Right ventricle myocardium inferior (tissue), 1 donor: Measurements from ENCODE around the gene KCNJ5. TPM values are rescaled to one million over a fixed set of nuclear protein-coding genes. Genes with fewer than 3 reads are reported as not detected.

Experiments
- ATAC-seq: fragments of 200-7000 bp; cut with Tn5 transposase; one replicate; pipeline ENCODE4 v1.9.1; 2020; ENCODE audit warnings: mild to moderate bottlenecking, moderate library complexity
- DNase-seq: peaks from one replicate; pipeline ENCODE4 v3.0.0; 2021; ENCODE audit errors: missing footprints
- intact Hi-C: fragments of 100-400 bp; cut with DNase I; formaldehyde crosslinking; loops from one replicate; pipeline ENCODE4 v1.11.0; 2022
- total RNA-seq: library from RNA; stranded (reverse); fragmentation: NEBNext Ultra II Directional; extraction: Animal tissue kit (Norgen Biotek cat#: 25700); gene quantifications from one replicate; pipeline ENCODE4 v1.2.1, GENCODE V29; 2021
- donor health status: DM: no; HTN: yes; CAD: no; lungs with severe emphysema.

The KCNJ5 gene
- total RNA-seq, 1 donor from 2014 or later, result 7.5 TPM

DNA sequence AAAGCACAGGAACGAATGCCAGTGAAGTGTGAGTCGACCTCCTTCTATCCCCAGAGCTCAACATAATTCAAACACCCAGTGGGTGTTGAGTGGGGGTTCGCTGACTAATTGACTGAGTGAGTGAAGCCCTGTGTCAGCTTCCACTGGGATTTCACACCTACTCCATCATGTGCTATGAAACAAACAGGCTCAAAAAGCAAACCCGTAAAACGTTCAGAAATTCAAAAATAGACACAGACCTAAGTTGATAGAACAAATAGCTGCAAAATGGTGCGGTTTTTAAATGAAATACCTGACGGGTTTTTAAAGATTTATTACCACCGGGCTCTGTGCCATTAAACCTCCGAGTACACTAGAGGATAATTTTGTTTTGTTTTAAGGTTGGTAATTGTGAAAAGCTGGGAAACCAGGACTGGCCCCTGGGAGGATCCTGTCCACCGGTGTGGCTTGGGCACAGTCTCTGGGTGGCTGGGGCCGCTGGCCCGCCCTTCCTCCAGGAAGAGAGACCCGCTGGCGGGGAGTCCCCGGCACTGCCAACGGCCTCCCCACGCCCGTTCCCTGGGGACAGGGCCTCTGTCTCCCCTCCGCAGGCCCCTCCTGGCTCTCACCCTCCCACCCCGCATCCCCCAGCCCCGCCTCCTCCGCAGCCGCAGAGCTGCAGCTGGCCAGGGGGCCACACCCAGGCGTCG, 13.6 kb downstream of the KCNJ5 start:
- DNase-seq, result no peak
- intact Hi-C loops, result loop anchor here (2.0 kb wide), 1 partner anchor 20 kb away; no protein-coding TSS in a partner anchor
- ATAC-seq, result peak; percentile 70

- ATAC-seq (peak; percentile 53), DNase-seq (no peak)
- intact Hi-C loops, result loop anchor here (2.0 kb wide), 2 partner anchors 15 to 21 kb away; partner anchors contain the start of gene KCNJ5
These were observed 14.4 kb downstream of the KCNJ5 start for GRCh38 chr11:128905345-128906184.

- intact Hi-C loops, result loop anchor here (2.0 kb wide), 1 partner anchor 16 kb away; the partner anchor contains the start of gene KCNJ5
- DNase-seq, result no peak
- peak; percentile 5 for ATAC-seq
These were observed 15.3 kb downstream of the KCNJ5 start for GRCh38 chr11:128906185-128907050.

- DNase-seq, result no peak
- intact Hi-C loops, result loop anchor here (2.0 kb wide), 1 partner anchor 17 kb away; the partner anchor contains the start of gene KCNJ5
- ATAC-seq, result no peak
These were observed 16.4 kb downstream of the KCNJ5 start for GRCh38 chr11:128907585-128907984.

DNA sequence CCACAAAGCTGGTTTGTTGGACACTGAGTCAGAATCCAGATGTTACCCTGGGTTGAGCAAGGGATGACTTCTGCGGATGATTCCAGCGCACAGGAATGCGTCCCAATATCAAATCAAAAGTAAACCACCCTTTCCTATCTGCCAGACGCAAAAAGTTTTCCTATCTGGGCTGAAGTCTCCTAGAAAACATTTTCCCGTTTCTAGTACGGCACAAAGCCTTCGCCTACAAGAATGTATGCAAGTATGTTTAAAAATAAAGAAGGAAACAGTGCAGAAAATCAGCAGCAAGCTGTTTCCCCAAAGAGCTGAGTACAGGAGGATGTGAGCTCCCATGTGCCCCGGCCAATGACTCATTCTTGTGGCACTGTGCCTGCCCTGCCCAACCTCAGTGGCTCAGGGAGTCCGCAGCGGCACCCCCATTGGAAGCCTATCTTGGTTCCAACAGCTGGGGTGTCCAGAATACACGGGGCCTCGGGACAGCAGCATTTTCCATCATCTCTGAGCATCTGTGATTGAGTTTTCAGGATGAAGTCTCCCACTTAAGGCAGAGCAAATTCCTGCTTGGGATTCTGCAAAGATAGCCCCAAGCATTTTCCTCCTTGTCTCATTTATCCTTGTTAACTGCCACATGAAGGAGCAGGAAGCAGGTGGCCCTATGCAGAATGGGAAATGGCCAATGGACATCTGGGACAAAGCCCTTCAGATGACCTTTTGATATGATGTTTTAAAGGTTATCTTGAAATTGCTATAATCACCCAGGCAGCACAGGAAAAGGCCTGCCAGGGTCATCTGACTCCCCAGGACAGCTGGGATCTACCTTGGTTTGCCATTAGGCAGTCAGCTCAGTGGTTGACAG, 17.5 kb downstream of the KCNJ5 start:
- DNase-seq, result peak; percentile 80
- intact Hi-C loops, result no loop called here
- peak; percentile 43 for ATAC-seq

- DNase-seq (no peak), ATAC-seq (no peak)
- intact Hi-C loops, result no loop called here
These were observed 18.4 kb downstream of the KCNJ5 start for GRCh38 chr11:128909438-128910125.

- no peak for DNase-seq
- ATAC-seq, result no peak
- intact Hi-C loops, result no loop called here
These were observed 19.4 kb downstream of the KCNJ5 start for GRCh38 chr11:128910576-128910975.

GRCh38 chr11:128911239-128911638, 20.1 kb downstream of the KCNJ5 start:
- DNase-seq, result no peak
- intact Hi-C loops, result no loop called here
- ATAC-seq, result no peak

- ATAC-seq, result no peak
- intact Hi-C loops, result no loop called here
- no peak for DNase-seq
These were observed 20.5 kb downstream of the KCNJ5 start for GRCh38 chr11:128911701-128912100.

DNA sequence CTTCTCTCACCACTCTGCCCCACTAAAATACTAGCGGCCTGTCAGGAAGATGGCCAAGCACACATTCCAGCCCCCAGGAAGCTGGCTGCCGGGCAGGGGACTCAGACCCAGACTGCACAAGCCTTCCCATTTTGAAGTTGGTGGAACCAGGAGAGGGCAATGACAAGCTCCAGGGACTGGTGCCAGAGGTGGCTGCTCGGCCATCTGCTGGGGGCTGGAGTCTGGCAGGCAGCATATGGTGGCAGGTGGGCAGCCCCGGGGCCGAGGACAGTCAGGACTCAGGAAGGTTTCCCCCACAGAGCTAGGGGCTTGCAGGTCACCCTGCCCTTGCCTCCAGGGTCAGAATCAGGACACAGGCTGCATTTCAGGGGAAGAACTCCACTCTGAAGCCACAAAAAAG, 22.6 kb downstream of the KCNJ5 start:
- DNase-seq, result no peak
- intact Hi-C loops, result no loop called here
- ATAC-seq, result no peak

GRCh38 chr11:128914216-128915148, 23.3 kb downstream of the KCNJ5 start:
- intact Hi-C loops, result no loop called here
- DNase-seq, result no peak
- peak; percentile 15 for ATAC-seq

DNA sequence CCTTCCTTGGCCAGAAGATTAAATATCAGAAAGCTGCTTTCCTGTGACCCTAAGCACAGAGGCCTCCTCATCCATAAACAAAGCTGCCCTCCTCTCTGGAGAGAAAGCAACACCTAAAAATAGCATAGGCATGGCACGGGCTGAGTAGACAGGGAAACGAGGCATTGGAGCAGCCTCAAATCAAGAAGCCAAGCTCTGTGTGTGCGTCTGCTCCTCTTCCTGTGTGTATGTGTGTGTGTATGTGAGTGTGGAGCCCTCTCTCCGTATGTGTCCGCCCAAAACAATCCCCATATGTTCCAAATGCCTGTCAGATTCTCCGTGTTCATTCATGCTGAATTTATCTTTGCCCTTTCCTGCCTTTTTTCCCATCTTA, 24.0 kb downstream of the KCNJ5 start:
- DNase-seq (no peak), ATAC-seq (peak; percentile 68)
- intact Hi-C loops, result no loop called here

DNA sequence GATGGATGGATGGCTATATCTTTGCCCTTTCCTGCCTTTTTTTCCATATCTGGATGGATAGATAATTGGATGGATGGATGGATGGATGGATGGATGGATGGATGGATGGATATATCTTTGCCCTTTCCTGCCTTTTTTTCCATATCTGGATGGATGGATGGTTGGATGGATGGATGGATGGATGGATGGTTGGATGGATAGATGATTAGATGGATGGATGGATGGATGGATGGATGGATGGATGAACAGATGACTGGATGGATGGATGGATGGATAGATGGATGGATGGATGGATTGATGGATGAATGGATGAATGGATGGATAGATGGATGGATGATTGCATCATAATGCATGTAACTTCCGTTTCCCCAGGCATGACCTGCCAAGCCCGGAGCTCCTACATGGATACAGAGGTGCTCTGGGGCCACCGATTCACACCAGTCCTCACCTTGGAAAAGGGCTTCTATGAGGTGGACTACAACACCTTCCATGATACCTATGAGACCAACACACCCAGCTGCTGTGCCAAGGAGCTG, 24.9 kb downstream of the KCNJ5 start:
- ATAC-seq, result no peak
- no peak for DNase-seq
- intact Hi-C loops, result no loop called here

DNA sequence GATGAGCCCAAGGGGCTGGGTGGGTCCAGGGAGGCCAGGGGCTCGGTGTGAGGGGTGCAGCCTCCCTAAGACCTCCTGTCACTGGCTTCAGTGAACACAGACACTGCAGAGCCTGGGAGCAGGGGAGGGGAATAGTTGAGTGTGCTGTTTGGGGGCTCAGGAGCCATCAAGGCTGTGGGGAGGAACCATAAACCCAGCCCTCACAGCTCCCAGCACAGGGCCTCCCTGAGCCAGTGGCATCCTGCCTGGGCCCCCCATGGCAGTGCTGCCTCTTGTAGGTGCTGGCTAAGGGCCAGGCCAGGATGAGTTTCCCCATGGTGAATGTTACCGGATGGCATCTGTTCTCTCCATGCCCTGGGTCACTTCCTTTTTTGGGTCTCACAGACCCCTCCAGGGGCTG, 25.5 kb downstream of the KCNJ5 start:
- DNase-seq, result no peak
- intact Hi-C loops, result no loop called here
- ATAC-seq, result no peak

GRCh38 chr11:128917144-128917724, 26.1 kb downstream of the KCNJ5 start:
- no peak for DNase-seq
- intact Hi-C loops, result no loop called here
- ATAC-seq, result no peak

DNA sequence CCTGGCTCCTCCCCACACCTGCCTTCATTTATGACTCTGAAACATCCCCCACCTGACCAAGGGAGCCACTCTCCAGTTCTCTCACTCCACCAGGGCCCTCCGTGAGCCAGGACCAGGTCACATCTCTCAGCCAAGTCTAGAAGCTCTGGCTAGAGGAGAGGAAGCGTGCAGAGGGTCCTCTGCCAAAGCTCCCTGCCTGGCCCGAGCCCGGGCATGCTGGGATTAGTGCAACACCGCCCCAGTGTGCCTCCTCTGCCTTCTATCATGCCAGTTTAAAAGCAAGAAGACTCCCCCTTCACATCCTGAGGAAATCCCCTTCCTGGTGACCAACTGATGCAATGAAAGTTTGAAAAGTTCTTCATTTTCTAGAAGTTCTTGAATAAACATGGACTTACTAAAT, 28.1 kb downstream of the KCNJ5 start:
- DNase-seq (no peak), ATAC-seq (no peak)
- intact Hi-C loops, result no loop called here
